HepG2 (cell line): ENCODE results near the gene MCM8. TPM values are rescaled to one million over a fixed set of nuclear protein-coding genes. Genes with fewer than 3 reads are reported as not detected.

Experiments
- DZIP1 ChIP-seq: sonication (generic); formaldehyde crosslinking; IDR thresholded peaks from 2 replicates; pipeline ENCODE4 v1.5.0; 2020; ENCODE audit warnings: mild to moderate bottlenecking, missing genetic modification reagents
- ERF ChIP-seq: IDR thresholded peaks from 2 replicates; pipeline ENCODE4 v1.6.1; 2018; ENCODE audit warnings: missing biosample characterization, missing genetic modification reagents
- ETS1 ChIP-seq: sonication (generic); formaldehyde crosslinking; IDR thresholded peaks from 2 replicates; pipeline ENCODE4 v1.4.0; 2020; ENCODE audit warnings: missing genetic modification reagents
- FOXK1 ChIP-seq: sonication (generic); formaldehyde crosslinking; IDR thresholded peaks from 2 replicates; pipeline ENCODE4 v1.4.0; 2020; ENCODE audit warnings: low read depth, missing genetic modification reagents, borderline replicate concordance
- KLF15 ChIP-seq: sonication (generic); formaldehyde crosslinking; IDR thresholded peaks from 2 replicates; pipeline ENCODE4 v1.8.1; 2023; ENCODE audit warnings: borderline replicate concordance, mild to moderate bottlenecking, inconsistent platforms, missing genetic modification reagents, mixed read lengths
- MLLT10 ChIP-seq: sonication (generic); formaldehyde crosslinking; IDR thresholded peaks from 2 replicates; pipeline ENCODE4 v1.4.0; 2020; ENCODE audit warnings: missing genetic modification reagents
- POLR2G ChIP-seq: fragments of 200-400 bp; formaldehyde crosslinking; IDR thresholded peaks from 2 replicates; pipeline ENCODE4 v1.6.1; 2018; ENCODE audit warnings: mild to moderate bottlenecking, low read depth, low read length, moderate library complexity
- RBM22 ChIP-seq: fragments of 200-400 bp; formaldehyde crosslinking; optimal IDR thresholded peaks from 2 replicates; pipeline ENCODE3; 2017; ENCODE audit warnings: mild to moderate bottlenecking, low read length, moderate library complexity
- REST ChIP-seq, 2 experiments: IDR thresholded peaks; 2 replicates each; pipeline ENCODE4 v1.6.1; 2011 to 2012; ENCODE audit warnings: low read length in 2 of 2, borderline replicate concordance in 1 of 2, low read depth in 1 of 2, mild to moderate bottlenecking in 1 of 2, moderate library complexity in 1 of 2
- ZNF414 ChIP-seq: sonication (generic); formaldehyde crosslinking; IDR thresholded peaks from 2 replicates; pipeline ENCODE4 v1.5.0; 2020; ENCODE audit warnings: missing genetic modification reagents
- ZNF512 ChIP-seq: sonication (generic); formaldehyde crosslinking; IDR thresholded peaks from 2 replicates; pipeline ENCODE4 v1.4.0; 2020; ENCODE audit warnings: mild to moderate bottlenecking, missing genetic modification reagents
- ZNF740 ChIP-seq: sonication (generic); formaldehyde crosslinking; IDR thresholded peaks from 2 replicates; pipeline ENCODE4 v1.4.0; 2020; ENCODE audit warnings: missing genetic modification reagents
- polyA plus RNA-seq, 8 experiments: library from polyadenylated mRNA; depleted of rRNA in 3 of 8; stranded (reverse) in 7 of 8; unstranded in 1 of 8; fragments of >200 nt; fragmentation: Illumina TruSeq in 4 of 8; extraction: Trizol in 4 of 8; gene quantifications; 2 replicates each; pipeline versions ENCODE4 v1.2.1 to v1.2.3, GENCODE V29; 2011 to 2016; ENCODE audit warnings: low read depth in 4 of 8, missing spikeins in 1 of 8, mixed read lengths in 1 of 8; ENCODE audit not compliant: insufficient read depth in 1 of 8
- total RNA-seq, 5 experiments: library from RNA; depleted of rRNA; stranded (reverse); fragments of >200 nt; fragmentation: Illumina TruSeq; extraction: Trizol; gene quantifications; 2 replicates each; pipeline ENCODE4 v1.2.3, GENCODE V29; 2016; ENCODE audit warnings: low read depth in 1 of 5

The MCM8 gene
- total and polyA plus RNA-seq, 2 of the 13 experiments (the other 11 are each of a cell fraction or from before 2014, with no cell fraction given): 11.5 to 59.3 TPM

- TF ChIP-seq REST (IDR thresholded peaks at IDR 0.05; ENCODE audit: borderline replicate concordance in 1 of 2, low read depth in 1 of 2, low read length in 2 of 2) (no peak), FOXK1 (CRISPR knock-in tag) (no peak), ETS1 (CRISPR knock-in tag) (no peak), POLR2G (peak; percentile 28; the same call in 1 of the 2 replicates), RBM22 (peak; percentile 93), ZNF414 (CRISPR knock-in tag) (no peak), MLLT10 (CRISPR knock-in tag) (no peak), KLF15 (CRISPR knock-in tag) (no peak), ERF (CRISPR knock-in tag) (no peak), ZNF740 (no peak), DZIP1 (CRISPR knock-in tag) (no peak), ZNF512 (CRISPR knock-in tag) (no peak)
Observed at GRCh38 chr20:6038256-6038655, 87.8 kb downstream of the MCM8 start (continued).
